K562 (cell line): ENCODE data around the gene PRR36. TPM values are rescaled to one million over a fixed set of nuclear protein-coding genes. Genes with fewer than 3 reads are reported as not detected.
A peak's percentile ranks its signal among the peaks of the same experiment; 100 is the strongest.

ENCODE experiments used
- CREB1 ChIP-seq, 2 experiments: sonication (generic) in 1 of 2; formaldehyde crosslinking in 1 of 2; IDR thresholded peaks; 2 replicates each; pipeline versions ENCODE4 v1.6.1 to v1.8.0; 2012 to 2022; ENCODE audit warnings: inconsistent platforms in 1 of 2, mild to moderate bottlenecking in 1 of 2, missing genetic modification reagents in 1 of 2, moderate library complexity in 1 of 2
- EWSR1 ChIP-seq: fragments of 450-650 bp; IDR thresholded peaks from 2 replicates; pipeline ENCODE4 v1.6.1; 2018; ENCODE audit warnings: borderline replicate concordance, mild to moderate bottlenecking, low read depth, moderate library complexity; ENCODE audit not compliant: partially characterized antibody
- FOXK2 ChIP-seq, 2 experiments: fragments of 450-650 bp; IDR thresholded peaks in 1 of 2; conservative IDR thresholded peaks in 1 of 2; 2 replicates each; pipeline ENCODE4 v1.6.1; 2016; ENCODE audit warnings: low read depth in 2 of 2, mild to moderate bottlenecking in 1 of 2
- FOXM1 ChIP-seq, 2 experiments: fragments of 450-650 bp in 1 of 2; sonication (generic) in 1 of 2; formaldehyde crosslinking in 1 of 2; IDR thresholded peaks; 2 replicates each; pipeline versions ENCODE4 v1.6.1 to v1.9.0; 2017 to 2022; ENCODE audit warnings: low read depth in 2 of 2, mild to moderate bottlenecking in 2 of 2, missing genetic modification reagents in 1 of 2, moderate library complexity in 1 of 2
- GTF2F1 ChIP-seq: IDR thresholded peaks from 2 replicates; pipeline ENCODE4 v1.6.1; 2011; ENCODE audit warnings: low read depth, low read length, improper control_type of control experiment
- KAT2B ChIP-seq: IDR thresholded peaks from one replicate; pipeline ENCODE4 v1.6.1; 2012; ENCODE audit warnings: low read depth, mild to moderate bottlenecking, control low read depth, inconsistent platforms, low read length, moderate library complexity
- MYC ChIP-seq, 2 experiments: fragments of 250-450 bp in 1 of 2; sonication (Bioruptor Pico) in 1 of 2; IDR thresholded peaks; 2 replicates each; pipeline versions ENCODE4 v1.5.1 to v1.6.1; 2012 to 2021; ENCODE audit warnings: low read depth in 2 of 2, borderline replicate concordance in 1 of 2, improper control_type of control experiment in 1 of 2, low read length in 1 of 2, mild to moderate bottlenecking in 1 of 2, moderate library complexity in 1 of 2
- NCOA2 ChIP-seq, 2 experiments: fragments of 450-650 bp; IDR thresholded peaks; 2 replicates each; pipeline ENCODE4 v1.6.1; 2018; ENCODE audit warnings: mild to moderate bottlenecking in 2 of 2, moderate library complexity in 1 of 2; ENCODE audit not compliant: partially characterized antibody in 2 of 2
- NR2F6 ChIP-seq: fragments of 450-650 bp; formaldehyde crosslinking; IDR thresholded peaks from 2 replicates; pipeline ENCODE4 v1.4.0; 2020; ENCODE audit warnings: mild to moderate bottlenecking
- RB1 ChIP-seq: fragments of 450-650 bp; IDR thresholded peaks from 2 replicates; pipeline ENCODE4 v1.6.1; 2017; ENCODE audit warnings: low read depth, mild to moderate bottlenecking
- SMARCA4 ChIP-seq: fragments of 450-650 bp; IDR thresholded peaks from 2 replicates; pipeline ENCODE4 v1.6.1; 2016
- XRCC5 ChIP-seq: fragments of 200-400 bp; formaldehyde crosslinking; IDR thresholded peaks from 2 replicates; pipeline ENCODE4 v1.6.1; 2017; ENCODE audit warnings: low read depth, mild to moderate bottlenecking, low read length
- ZFP1 ChIP-seq: fragments of 450-650 bp; formaldehyde crosslinking; IDR thresholded peaks from 2 replicates; pipeline ENCODE4 v1.4.0; 2020; ENCODE audit warnings: mild to moderate bottlenecking, mixed read lengths
- ZFP36 ChIP-seq: fragments of 150-350 bp; IDR thresholded peaks from 2 replicates; pipeline ENCODE4 v1.6.1; 2018; ENCODE audit warnings: low read length, low read depth; ENCODE audit not compliant: partially characterized antibody
- ZNF143 ChIP-seq: sonication (generic); formaldehyde crosslinking; IDR thresholded peaks from 2 replicates; pipeline ENCODE4 v1.9.0; 2022; ENCODE audit warnings: mild to moderate bottlenecking, missing genetic modification reagents
- polyA plus RNA-seq, 8 experiments: library from polyadenylated mRNA; depleted of rRNA in 4 of 8; stranded (reverse) in 5 of 8; unstranded in 3 of 8; fragments of >200 nt; fragmentation: Nextera tagmentation in 2 of 8; fragmentation: Illumina TruSeq in 1 of 8; extraction: Ambion mirVana in 2 of 8; extraction: Trizol in 1 of 8; gene quantifications; 2 replicates each; pipeline versions ENCODE4 v1.2.1 to v1.2.3, GENCODE V29; 2011 to 2014; ENCODE audit warnings: inconsistent platforms in 1 of 8, missing spikeins in 1 of 8
- total RNA-seq, 7 experiments: library from RNA; depleted of rRNA in 6 of 7; stranded (reverse); fragments of >200 nt in 6 of 7; fragmentation: Illumina TruSeq in 2 of 7; extraction: Trizol in 2 of 7; gene quantifications; 2 replicates each; pipeline versions ENCODE4 v1.2.1 to v1.2.3, GENCODE V29; 2011 to 2021; ENCODE audit warnings: low replicate concordance in 1 of 7
- TF ChIP-seq, protein P1 (sequence below): sonication (generic); formaldehyde crosslinking; IDR thresholded peaks from 2 replicates; pipeline ENCODE4 v1.8.1; 2023; ENCODE audit warnings: mild to moderate bottlenecking, missing genetic modification reagents
- TF ChIP-seq, protein P2 (sequence below): fragments of 450-650 bp; formaldehyde crosslinking; IDR thresholded peaks from 2 replicates; pipeline ENCODE4 v1.4.0; 2020; ENCODE audit warnings: mild to moderate bottlenecking, mixed read lengths
- TF ChIP-seq, protein P3 (sequence below): sonication (generic); formaldehyde crosslinking; IDR thresholded peaks from 2 replicates; pipeline ENCODE4 v1.4.0; 2020; ENCODE audit warnings: mild to moderate bottlenecking, missing genetic modification reagents
- TF ChIP-seq, protein P4 (sequence below), 3 experiments: IDR thresholded peaks in 2 of 3; conservative IDR thresholded peaks in 1 of 3; 2 replicates each; pipeline ENCODE4 v1.5.1; 2011 to 2012; ENCODE audit warnings: low read length in 3 of 3, mild to moderate bottlenecking in 3 of 3, control low read depth in 2 of 3, improper control_type of control experiment in 1 of 3, inconsistent platforms in 1 of 3, low read depth in 1 of 3, mixed read lengths in 1 of 3, moderate library complexity in 1 of 3; ENCODE audit not compliant: insufficient read depth in 2 of 3

Gene PRR36
- total and polyA plus RNA-seq, 9 of the 15 experiments (the other 6 are each of a cell fraction or from before 2014, with no cell fraction given), result 0.05 to 0.42 (median 0.06) TPM; not detected in 6

DNA sequence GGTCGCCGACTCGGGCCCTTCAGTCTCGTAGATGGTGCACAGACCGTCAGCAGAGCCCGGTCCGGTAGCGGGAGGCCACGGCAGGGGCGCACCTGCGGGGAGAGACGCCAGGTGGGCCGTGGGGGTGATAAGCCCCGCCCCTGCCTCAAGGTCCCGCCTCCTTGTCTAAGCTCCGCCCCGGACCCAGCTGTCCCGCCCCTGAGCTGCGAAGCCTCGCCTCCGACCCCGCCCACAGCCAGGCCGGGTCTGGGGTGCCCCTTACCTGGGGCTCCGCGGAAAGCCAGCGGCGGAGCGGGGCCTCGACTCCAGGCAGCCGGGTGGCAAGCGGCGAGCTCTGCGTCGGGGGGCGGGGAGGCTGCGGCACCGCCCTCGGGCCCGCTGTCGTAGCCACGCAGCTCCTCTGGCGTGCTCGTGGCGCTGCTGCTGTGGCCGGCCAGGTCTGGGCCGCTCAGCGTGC, 4.7 kb downstream of the PRR36 start (continued):
- TF ChIP-seq ZFP36, result no peak
- no peak for TF ChIP-seq XRCC5
- no peak for TF ChIP-seq NCOA2 (IDR thresholded peaks at IDR 0.05; ENCODE audit: partially characterized antibody in 2 of 2)
- 0 out of 2 replicates have a peak, but pooled peaks have one; percentile 11 for TF ChIP-seq MYC (IDR thresholded peaks at IDR 0.05; ENCODE audit: low read depth, low read length)
- no peak for TF ChIP-seq MYC (CRISPR knock-in tag; IDR thresholded peaks at IDR 0.05; ENCODE audit: borderline replicate concordance, low read depth)
- no peak for TF ChIP-seq GTF2F1
- TF ChIP-seq CREB1 (IDR thresholded peaks at IDR 0.05), result no peak; the same call in 1 of the 2 replicates
- peak; percentile 52 for TF ChIP-seq CREB1 (CRISPR knock-in tag; IDR thresholded peaks at IDR 0.05)
- TF ChIP-seq EWSR1, result no peak
- TF ChIP-seq, protein P1, sequence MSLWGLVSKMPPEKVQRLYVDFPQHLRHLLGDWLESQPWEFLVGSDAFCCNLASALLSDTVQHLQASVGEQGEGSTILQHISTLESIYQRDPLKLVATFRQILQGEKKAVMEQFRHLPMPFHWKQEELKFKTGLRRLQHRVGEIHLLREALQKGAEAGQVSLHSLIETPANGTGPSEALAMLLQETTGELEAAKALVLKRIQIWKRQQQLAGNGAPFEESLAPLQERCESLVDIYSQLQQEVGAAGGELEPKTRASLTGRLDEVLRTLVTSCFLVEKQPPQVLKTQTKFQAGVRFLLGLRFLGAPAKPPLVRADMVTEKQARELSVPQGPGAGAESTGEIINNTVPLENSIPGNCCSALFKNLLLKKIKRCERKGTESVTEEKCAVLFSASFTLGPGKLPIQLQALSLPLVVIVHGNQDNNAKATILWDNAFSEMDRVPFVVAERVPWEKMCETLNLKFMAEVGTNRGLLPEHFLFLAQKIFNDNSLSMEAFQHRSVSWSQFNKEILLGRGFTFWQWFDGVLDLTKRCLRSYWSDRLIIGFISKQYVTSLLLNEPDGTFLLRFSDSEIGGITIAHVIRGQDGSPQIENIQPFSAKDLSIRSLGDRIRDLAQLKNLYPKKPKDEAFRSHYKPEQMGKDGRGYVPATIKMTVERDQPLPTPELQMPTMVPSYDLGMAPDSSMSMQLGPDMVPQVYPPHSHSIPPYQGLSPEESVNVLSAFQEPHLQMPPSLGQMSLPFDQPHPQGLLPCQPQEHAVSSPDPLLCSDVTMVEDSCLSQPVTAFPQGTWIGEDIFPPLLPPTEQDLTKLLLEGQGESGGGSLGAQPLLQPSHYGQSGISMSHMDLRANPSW (CRISPR knock-in tag), result 0 out of 2 replicates have a peak, but pooled peaks have one; percentile 84
- TF ChIP-seq, protein P2, sequence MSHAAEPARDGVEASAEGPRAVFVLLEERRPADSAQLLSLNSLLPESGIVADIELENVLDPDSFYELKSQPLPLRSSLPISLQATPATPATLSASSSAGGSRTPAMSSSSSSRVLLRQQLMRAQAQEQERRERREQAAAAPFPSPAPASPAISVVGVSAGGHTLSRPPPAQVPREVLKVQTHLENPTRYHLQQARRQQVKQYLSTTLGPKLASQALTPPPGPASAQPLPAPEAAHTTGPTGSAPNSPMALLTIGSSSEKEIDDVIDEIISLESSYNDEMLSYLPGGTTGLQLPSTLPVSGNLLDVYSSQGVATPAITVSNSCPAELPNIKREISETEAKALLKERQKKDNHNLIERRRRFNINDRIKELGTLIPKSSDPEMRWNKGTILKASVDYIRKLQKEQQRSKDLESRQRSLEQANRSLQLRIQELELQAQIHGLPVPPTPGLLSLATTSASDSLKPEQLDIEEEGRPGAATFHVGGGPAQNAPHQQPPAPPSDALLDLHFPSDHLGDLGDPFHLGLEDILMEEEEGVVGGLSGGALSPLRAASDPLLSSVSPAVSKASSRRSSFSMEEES (CRISPR knock-in tag), result no peak
- TF ChIP-seq FOXM1 (IDR thresholded peaks at IDR 0.05; ENCODE audit: low read depth), result no peak
- TF ChIP-seq FOXM1 (CRISPR knock-in tag; IDR thresholded peaks at IDR 0.05; ENCODE audit: low read depth), result peak; percentile 77
- TF ChIP-seq RB1, result peak; percentile 30
- no peak for TF ChIP-seq ZFP1 (CRISPR knock-in tag)
- TF ChIP-seq NR2F6 (CRISPR knock-in tag), result no peak
- TF ChIP-seq, protein P3, sequence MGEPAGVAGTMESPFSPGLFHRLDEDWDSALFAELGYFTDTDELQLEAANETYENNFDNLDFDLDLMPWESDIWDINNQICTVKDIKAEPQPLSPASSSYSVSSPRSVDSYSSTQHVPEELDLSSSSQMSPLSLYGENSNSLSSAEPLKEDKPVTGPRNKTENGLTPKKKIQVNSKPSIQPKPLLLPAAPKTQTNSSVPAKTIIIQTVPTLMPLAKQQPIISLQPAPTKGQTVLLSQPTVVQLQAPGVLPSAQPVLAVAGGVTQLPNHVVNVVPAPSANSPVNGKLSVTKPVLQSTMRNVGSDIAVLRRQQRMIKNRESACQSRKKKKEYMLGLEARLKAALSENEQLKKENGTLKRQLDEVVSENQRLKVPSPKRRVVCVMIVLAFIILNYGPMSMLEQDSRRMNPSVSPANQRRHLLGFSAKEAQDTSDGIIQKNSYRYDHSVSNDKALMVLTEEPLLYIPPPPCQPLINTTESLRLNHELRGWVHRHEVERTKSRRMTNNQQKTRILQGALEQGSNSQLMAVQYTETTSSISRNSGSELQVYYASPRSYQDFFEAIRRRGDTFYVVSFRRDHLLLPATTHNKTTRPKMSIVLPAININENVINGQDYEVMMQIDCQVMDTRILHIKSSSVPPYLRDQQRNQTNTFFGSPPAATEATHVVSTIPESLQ (CRISPR knock-in tag), result no peak
- no peak for TF ChIP-seq ZNF143 (CRISPR knock-in tag)
- TF ChIP-seq SMARCA4, result no peak
- TF ChIP-seq, protein P4, sequence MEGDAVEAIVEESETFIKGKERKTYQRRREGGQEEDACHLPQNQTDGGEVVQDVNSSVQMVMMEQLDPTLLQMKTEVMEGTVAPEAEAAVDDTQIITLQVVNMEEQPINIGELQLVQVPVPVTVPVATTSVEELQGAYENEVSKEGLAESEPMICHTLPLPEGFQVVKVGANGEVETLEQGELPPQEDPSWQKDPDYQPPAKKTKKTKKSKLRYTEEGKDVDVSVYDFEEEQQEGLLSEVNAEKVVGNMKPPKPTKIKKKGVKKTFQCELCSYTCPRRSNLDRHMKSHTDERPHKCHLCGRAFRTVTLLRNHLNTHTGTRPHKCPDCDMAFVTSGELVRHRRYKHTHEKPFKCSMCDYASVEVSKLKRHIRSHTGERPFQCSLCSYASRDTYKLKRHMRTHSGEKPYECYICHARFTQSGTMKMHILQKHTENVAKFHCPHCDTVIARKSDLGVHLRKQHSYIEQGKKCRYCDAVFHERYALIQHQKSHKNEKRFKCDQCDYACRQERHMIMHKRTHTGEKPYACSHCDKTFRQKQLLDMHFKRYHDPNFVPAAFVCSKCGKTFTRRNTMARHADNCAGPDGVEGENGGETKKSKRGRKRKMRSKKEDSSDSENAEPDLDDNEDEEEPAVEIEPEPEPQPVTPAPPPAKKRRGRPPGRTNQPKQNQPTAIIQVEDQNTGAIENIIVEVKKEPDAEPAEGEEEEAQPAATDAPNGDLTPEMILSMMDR (IDR thresholded peaks at IDR 0.05 in 2 of 3, conservative IDR thresholded peaks at IDR 0.05 in 1 of 3; ENCODE audit: insufficient read depth in 2 of 3, low read depth in 1 of 3, low read length in 3 of 3), result peak in 1 of 3 experiments; percentile 3; a peak in 1 of 6 replicates
- TF ChIP-seq KAT2B, result no peak
- no peak for TF ChIP-seq FOXK2 (conservative IDR thresholded peaks at IDR 0.05 in 1 of 2, IDR thresholded peaks at IDR 0.05 in 1 of 2; ENCODE audit: low read depth in 2 of 2)
